HG02970 (cell line): Measurements from ENCODE around the gene PPARD.
"Not testable (repeated sequence)": the region's sequence is repeated elsewhere in the genome, so short reads cannot be mapped to it uniquely, and the experiment has no call there.

Experiments used
- ATAC-seq: cut with Tn5 transposase; IDR thresholded peaks from one replicate; pipeline ENCODE4 v1.9.1; 2021; ENCODE audit warnings: mild to moderate bottlenecking, moderate library complexity, moderate number of reproducible peaks; ENCODE audit not compliant: unreplicated experiment, low FRiP score

PPARD gene

GRCh38 chr6:35432291-35432690 is 89.9 kb downstream of the PPARD start:
- ATAC-seq, result no peak

- ATAC-seq, result not testable (repeated sequence)
These were observed 90.3 kb downstream of the PPARD start for GRCh38 chr6:35432702-35433101.

- no peak for ATAC-seq
These were observed 92.9 kb downstream of the PPARD start for GRCh38 chr6:35435074-35435837.

- ATAC-seq, result no peak
These were observed 93.9 kb downstream of the PPARD start for GRCh38 chr6:35436071-35436857.

- not testable (repeated sequence) for ATAC-seq
These were observed 96.2 kb downstream of the PPARD start for GRCh38 chr6:35438378-35439065.

- no peak for ATAC-seq
These were observed 97.0 kb downstream of the PPARD start for GRCh38 chr6:35439308-35439707.

GRCh38 chr6:35441205-35441604 is 98.8 kb downstream of the PPARD start:
- no peak for ATAC-seq

- no peak for ATAC-seq
These were observed 99.3 kb downstream of the PPARD start for GRCh38 chr6:35441642-35442041.

- no peak for ATAC-seq
These were observed 100.3 kb downstream of the PPARD start for GRCh38 chr6:35442693-35443092.

GRCh38 chr6:35443341-35444030 is 101.1 kb downstream of the PPARD start:
- ATAC-seq, result no peak

GRCh38 chr6:35445691-35446090 is 103.3 kb downstream of the PPARD start:
- no peak for ATAC-seq

GRCh38 chr6:35448191-35448590 is 105.8 kb downstream of the PPARD start:
- no peak for ATAC-seq

GRCh38 chr6:35449287-35449881 is 107.0 kb downstream of the PPARD start:
- ATAC-seq, result no peak

GRCh38 chr6:35451354-35452182 is 109.2 kb downstream of the PPARD start:
- ATAC-seq, result no peak

GRCh38 chr6:35452183-35453090 is 110.1 kb downstream of the PPARD start, which contains the start of gene FANCE:
FANCE (plus strand) TSS chr6:35452338; CDS start chr6:35452546, 208 bp downstream.
- peak; percentile 88 for ATAC-seq

- ATAC-seq, result no peak
These were observed 110.9 kb downstream of the PPARD start for GRCh38 chr6:35453236-35453635.

- no peak for ATAC-seq
These were observed 112.2 kb downstream of the PPARD start for GRCh38 chr6:35454391-35455110.

GRCh38 chr6:35457907-35458306 is 115.5 kb downstream of the PPARD start:
- no peak for ATAC-seq
